OCI-LY1 (cell line): ENCODE data around the gene GCKR.

Experiments
- H2AFZ ChIP-seq: fragments of 200-600 bp; sonication (generic), shearing (Covaris generic); 2 replicates; pipeline ENCODE4 v1.6.0; 2014; ENCODE audit warnings: antibody characterized with exemption, mild to moderate bottlenecking, low read length
- H3F3A ChIP-seq: fragments of 200-600 bp; sonication (generic), shearing (Covaris generic); 2 replicates; pipeline ENCODE4 v1.6.0; 2014; ENCODE audit warnings: mild to moderate bottlenecking, antibody characterized with exemption, low read length, moderate library complexity; ENCODE audit not compliant: insufficient read depth
- H3K27ac ChIP-seq: fragments of 200-600 bp; sonication (generic); 2 replicates; pipeline ENCODE4 v1.5.1; 2014; ENCODE audit warnings: low read length, mixed run types, mild to moderate bottlenecking, low read depth; ENCODE audit not compliant: poor library complexity, severe bottlenecking
- H3K27me3 ChIP-seq: fragments of 200-600 bp; sonication (generic); 2 replicates; pipeline ENCODE4 v1.6.0; 2014; ENCODE audit warnings: antibody characterized with exemption, mild to moderate bottlenecking, low read length, moderate library complexity; ENCODE audit not compliant: insufficient read depth
- H3K36me3 ChIP-seq: fragments of 200-600 bp; sonication (generic); 2 replicates; pipeline ENCODE4 v1.6.1; 2014; ENCODE audit warnings: mild to moderate bottlenecking, antibody characterized with exemption, low read length, moderate library complexity, mixed read lengths; ENCODE audit not compliant: insufficient read depth
- H3K4me1 ChIP-seq: fragments of 200-600 bp; sonication (generic); 2 replicates; pipeline ENCODE4 v1.5.1; 2014; ENCODE audit warnings: mild to moderate bottlenecking, low read length, moderate library complexity; ENCODE audit not compliant: insufficient read depth, severe bottlenecking
- H3K4me2 ChIP-seq: fragments of 200-600 bp; sonication (generic), shearing (Covaris generic); 2 replicates; pipeline ENCODE4 v1.6.1; 2014; ENCODE audit warnings: low read length
- H3K4me3 ChIP-seq: fragments of 200-600 bp; sonication (generic); 2 replicates; pipeline ENCODE4 v1.5.1; 2014; ENCODE audit warnings: low read length, low read depth, mild to moderate bottlenecking, mixed read lengths; ENCODE audit not compliant: poor library complexity, severe bottlenecking
- H3K79me2 ChIP-seq: fragments of 200-600 bp; shearing (Covaris generic); 2 replicates; pipeline ENCODE4 v1.6.1; 2016; ENCODE audit warnings: mixed run types, low read length, mixed read lengths; ENCODE audit not compliant: insufficient read depth
- H3K9ac ChIP-seq: fragments of 200-600 bp; sonication (generic), shearing (Covaris generic); 2 replicates; pipeline ENCODE4 v1.6.1; 2014; ENCODE audit warnings: mild to moderate bottlenecking, low read length, mixed read lengths
- H3K9me2 ChIP-seq: fragments of 200-600 bp; sonication (generic), shearing (Covaris generic); 2 replicates; pipeline ENCODE4 v1.6.1; 2014; ENCODE audit warnings: low read depth, mild to moderate bottlenecking, low read length, mixed read lengths
- H3K9me3 ChIP-seq: fragments of 200-600 bp; shearing (Covaris generic); 2 replicates; pipeline ENCODE4 v1.6.1; 2014; ENCODE audit warnings: low read length, mixed read lengths
- H4K20me1 ChIP-seq: fragments of 200-600 bp; sonication (generic), shearing (Covaris generic); 2 replicates; pipeline ENCODE4 v1.6.0; 2016; ENCODE audit warnings: mild to moderate bottlenecking, low read length; ENCODE audit not compliant: insufficient read depth
- CTCF ChIP-seq: fragments of 200-600 bp; sonication (generic), shearing (Covaris generic); IDR thresholded peaks from 2 replicates; pipeline ENCODE4 v1.5.1; 2017; ENCODE audit warnings: mild to moderate bottlenecking, antibody characterized with exemption, low read length, moderate library complexity, mixed read lengths
- EZH2 ChIP-seq: fragments of 200-600 bp; sonication (generic), shearing (Covaris generic); IDR thresholded peaks from 2 replicates; pipeline ENCODE4 v1.8.0; 2017; ENCODE audit warnings: borderline replicate concordance, mixed run types, mild to moderate bottlenecking, antibody characterized with exemption, low read length, moderate library complexity, mixed read lengths

The GCKR gene

GRCh38 chr2:27502142-27502541 is 5.5 kb downstream of the GCKR start:
- TF ChIP-seq CTCF, result no peak
- no peak for TF ChIP-seq EZH2

GRCh38 chr2:27506587-27506986 is 9.9 kb downstream of the GCKR start:
- Histone ChIP-seq H3F3A (no peaks in the 10 kb centered on the region), H3K9me3 (no peaks in the 10 kb centered on the region), H3K27me3 (0 out of 2 replicates have a peak, but pooled peaks cover 4% of the 10 kb centered on the region), H3K4me1 (no peaks in the 10 kb centered on the region), H2AFZ (no peak overlapping the region), H3K79me2 (no peaks in the 10 kb centered on the region), H3K9me2 (no peaks in the 10 kb centered on the region), H3K36me3 (no peaks in the 10 kb centered on the region), H3K4me3 (no peak overlapping the region), H3K27ac (no peak overlapping the region), H3K4me2 (no peak overlapping the region), H4K20me1 (no peaks in the 10 kb centered on the region), H3K9ac (no peak overlapping the region)
- TF ChIP-seq EZH2 (no peak), CTCF (no peak)

More at GRCh38 chr2:27502142-27502541, 5.5 kb downstream of the GCKR start:
- no peaks in the 10 kb centered on the region for H4K20me1 ChIP-seq
- H3K4me1 ChIP-seq, result no peaks in the 10 kb centered on the region
- H3F3A ChIP-seq, result no peaks in the 10 kb centered on the region
- H3K9me2 ChIP-seq, result no peaks in the 10 kb centered on the region
- H3K9me3 ChIP-seq, result no peaks in the 10 kb centered on the region
- H3K9ac ChIP-seq, result no peak overlapping the region
- H3K79me2 ChIP-seq, result no peaks in the 10 kb centered on the region
- no peak overlapping the region for H3K4me2 ChIP-seq
- no peak overlapping the region for H2AFZ ChIP-seq
- H3K36me3 ChIP-seq, result no peaks in the 10 kb centered on the region
- 0 out of 2 replicates have a peak, but pooled peaks cover 10% of the 10 kb centered on the region for H3K27me3 ChIP-seq
- H3K4me3 ChIP-seq, result no peak overlapping the region
- H3K27ac ChIP-seq, result no peak overlapping the region

GRCh38 chr2:27507293-27507692 is 10.7 kb downstream of the GCKR start:
- no peaks in the 10 kb centered on the region for H4K20me1 ChIP-seq
- no peaks in the 10 kb centered on the region for H3K9me3 ChIP-seq
- no peaks in the 10 kb centered on the region for H3K79me2 ChIP-seq
- H3K27ac ChIP-seq, result no peak overlapping the region
- H3K4me1 ChIP-seq, result no peaks in the 10 kb centered on the region
- H3K9me2 ChIP-seq, result no peaks in the 10 kb centered on the region
- no peaks in the 10 kb centered on the region for H3F3A ChIP-seq
- no peak overlapping the region for H2AFZ ChIP-seq
- no peak overlapping the region for H3K4me3 ChIP-seq
- no peak overlapping the region for H3K9ac ChIP-seq
- no peaks in the 10 kb centered on the region for H3K36me3 ChIP-seq
- no peak overlapping the region for H3K4me2 ChIP-seq
- no peak for TF ChIP-seq EZH2
- 0 out of 2 replicates have a peak, but pooled peaks cover 3% of the 10 kb centered on the region for H3K27me3 ChIP-seq

GRCh38 chr2:27509326-27509725 is 12.7 kb downstream of the GCKR start:
- no peak overlapping the region for H3K9ac ChIP-seq
- no peaks in the 10 kb centered on the region for H3K9me2 ChIP-seq
- H3K4me3 ChIP-seq, result no peak overlapping the region
- H3K79me2 ChIP-seq, result no peaks in the 10 kb centered on the region
- H2AFZ ChIP-seq, result no peak overlapping the region
- H4K20me1 ChIP-seq, result no peaks in the 10 kb centered on the region
- no peaks in the 10 kb centered on the region for H3F3A ChIP-seq
- H3K27ac ChIP-seq, result no peak overlapping the region
- no peaks in the 10 kb centered on the region for H3K4me1 ChIP-seq
- no peaks in the 10 kb centered on the region for H3K9me3 ChIP-seq
- no peaks in the 10 kb centered on the region for H3K27me3 ChIP-seq
- TF ChIP-seq CTCF (no peak), EZH2 (no peak)
- no peak overlapping the region for H3K4me2 ChIP-seq
- H3K36me3 ChIP-seq, result no peaks in the 10 kb centered on the region
